Fibroblast of mammary gland (primary cell): Measurements from ENCODE around the gene DYNLT4.

Experiments used
- DNase-seq: peaks from one replicate; pipeline ENCODE4 v3.0.0-alpha.2; 2010; ENCODE audit warnings: low read depth
- H3K4me3 ChIP-seq: 2 replicates; pipeline ENCODE4 v1.5.1; 2011; ENCODE audit warnings: low read depth, mild to moderate bottlenecking, low read length, moderate library complexity; ENCODE audit not compliant: control insufficient read depth
- TF ChIP-seq, protein P1 (sequence below): conservative IDR thresholded peaks from 2 replicates; pipeline ENCODE4 v1.5.1; 2011; ENCODE audit warnings: low read depth, low read length, inconsistent platforms; ENCODE audit not compliant: control insufficient read depth, insufficient read depth

Gene DYNLT4

DNA sequence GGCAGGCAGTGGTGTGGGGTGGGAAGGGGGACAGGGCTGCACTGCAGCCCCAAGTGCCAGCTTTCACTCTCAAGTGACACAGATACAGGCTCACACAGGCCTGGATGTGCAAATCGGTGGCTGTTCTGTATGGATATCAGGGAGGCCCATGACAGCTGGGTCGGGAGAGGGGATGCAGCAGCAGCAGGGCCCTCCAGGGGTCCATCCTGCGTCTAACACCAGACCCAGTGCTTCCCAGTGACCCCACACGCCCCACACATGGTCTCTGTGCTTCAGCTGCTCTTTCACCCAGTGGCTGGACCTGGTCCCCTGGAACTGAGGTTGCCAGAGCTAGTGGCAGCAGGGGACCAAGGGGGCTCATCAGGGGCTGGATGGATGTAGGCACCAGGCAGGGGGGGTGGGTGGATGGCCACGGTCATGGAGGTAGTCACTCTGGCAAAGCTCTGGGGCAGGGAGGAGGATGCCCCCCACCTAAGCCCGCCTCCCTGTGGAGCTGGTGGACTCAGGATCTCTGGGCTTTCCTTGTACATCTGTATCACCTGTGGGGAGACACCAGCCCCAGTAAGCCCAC is 15.1 kb upstream of the DYNLT4 start:
- no peak for DNase-seq
- TF ChIP-seq, protein P1, sequence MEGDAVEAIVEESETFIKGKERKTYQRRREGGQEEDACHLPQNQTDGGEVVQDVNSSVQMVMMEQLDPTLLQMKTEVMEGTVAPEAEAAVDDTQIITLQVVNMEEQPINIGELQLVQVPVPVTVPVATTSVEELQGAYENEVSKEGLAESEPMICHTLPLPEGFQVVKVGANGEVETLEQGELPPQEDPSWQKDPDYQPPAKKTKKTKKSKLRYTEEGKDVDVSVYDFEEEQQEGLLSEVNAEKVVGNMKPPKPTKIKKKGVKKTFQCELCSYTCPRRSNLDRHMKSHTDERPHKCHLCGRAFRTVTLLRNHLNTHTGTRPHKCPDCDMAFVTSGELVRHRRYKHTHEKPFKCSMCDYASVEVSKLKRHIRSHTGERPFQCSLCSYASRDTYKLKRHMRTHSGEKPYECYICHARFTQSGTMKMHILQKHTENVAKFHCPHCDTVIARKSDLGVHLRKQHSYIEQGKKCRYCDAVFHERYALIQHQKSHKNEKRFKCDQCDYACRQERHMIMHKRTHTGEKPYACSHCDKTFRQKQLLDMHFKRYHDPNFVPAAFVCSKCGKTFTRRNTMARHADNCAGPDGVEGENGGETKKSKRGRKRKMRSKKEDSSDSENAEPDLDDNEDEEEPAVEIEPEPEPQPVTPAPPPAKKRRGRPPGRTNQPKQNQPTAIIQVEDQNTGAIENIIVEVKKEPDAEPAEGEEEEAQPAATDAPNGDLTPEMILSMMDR = no peak
- H3K4me3 ChIP-seq = no peak overlapping the region

DNA sequence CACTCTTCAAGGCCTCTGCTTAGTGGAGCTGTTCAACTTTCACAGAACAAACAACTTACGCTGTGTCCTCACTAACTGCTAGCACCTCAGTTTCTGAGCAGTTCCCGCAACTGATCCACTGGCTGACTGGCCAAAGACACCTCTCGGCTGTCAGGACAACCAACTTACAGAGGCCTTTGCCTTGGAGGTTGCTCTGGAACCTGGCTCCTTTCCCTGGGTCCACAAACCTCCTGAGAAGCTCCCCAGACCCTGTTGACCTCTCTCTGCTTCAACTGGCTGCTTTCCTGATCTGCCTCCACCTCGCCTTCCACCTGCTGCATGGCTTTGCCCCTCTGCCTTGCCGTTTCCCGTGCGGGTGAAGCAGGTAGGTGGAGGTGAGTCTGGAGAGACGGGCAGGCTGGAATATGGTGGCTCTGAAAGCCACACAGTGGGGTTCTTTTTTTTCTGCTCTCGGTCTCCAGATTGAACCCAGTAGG is 14.1 kb upstream of the DYNLT4 start:
- TF ChIP-seq, protein P1 = no peak
- no peak overlapping the region for H3K4me3 ChIP-seq
- no peak for DNase-seq

DNA sequence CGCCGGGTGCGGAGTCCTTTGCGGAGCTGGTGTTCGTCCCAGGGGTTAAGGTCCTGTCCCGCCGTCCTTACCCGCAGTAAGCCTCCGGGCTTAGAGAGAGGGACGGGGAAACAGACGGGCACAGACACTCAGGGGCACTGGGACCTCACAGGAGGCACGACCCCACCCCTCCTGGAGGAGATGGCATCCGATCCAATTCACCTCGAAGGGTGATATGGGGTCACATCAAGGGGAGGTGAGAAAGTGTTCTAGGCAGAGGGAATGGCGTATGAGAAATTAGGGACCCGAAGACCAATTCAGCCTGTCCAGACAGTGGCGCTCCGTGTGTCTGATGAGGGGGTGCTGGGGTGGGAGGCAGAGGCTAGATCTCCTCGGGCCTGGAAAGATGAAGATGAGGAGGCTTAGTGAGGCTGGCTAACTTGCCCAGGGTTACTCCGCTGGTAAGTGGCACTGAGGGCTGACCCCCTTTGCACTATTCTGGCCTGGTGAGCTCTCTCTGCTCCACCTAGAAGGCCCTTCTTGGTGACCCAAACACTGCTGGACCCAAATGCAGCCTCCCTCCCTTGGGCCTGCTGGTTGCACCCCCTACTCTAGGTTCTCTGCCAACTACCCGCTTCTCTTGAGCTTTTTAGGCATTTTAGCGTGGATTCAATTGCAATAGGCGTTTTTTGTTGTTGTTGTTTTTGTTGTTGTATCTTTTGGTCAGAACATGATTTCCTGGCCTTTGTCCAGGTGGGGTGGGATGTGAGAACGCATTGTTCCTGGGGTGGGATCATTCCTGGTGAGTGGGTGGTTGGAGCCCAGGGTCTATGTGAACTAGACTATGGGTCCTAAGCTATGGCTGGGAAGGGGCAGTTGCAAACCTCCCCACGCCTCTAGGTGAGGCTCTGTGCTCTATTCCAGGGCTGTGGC is 13.4 kb upstream of the DYNLT4 start:
- H3K4me3 ChIP-seq = peak overlapping the region; percentile 42
- no peak for DNase-seq
- TF ChIP-seq, protein P1 = no peak

DNA sequence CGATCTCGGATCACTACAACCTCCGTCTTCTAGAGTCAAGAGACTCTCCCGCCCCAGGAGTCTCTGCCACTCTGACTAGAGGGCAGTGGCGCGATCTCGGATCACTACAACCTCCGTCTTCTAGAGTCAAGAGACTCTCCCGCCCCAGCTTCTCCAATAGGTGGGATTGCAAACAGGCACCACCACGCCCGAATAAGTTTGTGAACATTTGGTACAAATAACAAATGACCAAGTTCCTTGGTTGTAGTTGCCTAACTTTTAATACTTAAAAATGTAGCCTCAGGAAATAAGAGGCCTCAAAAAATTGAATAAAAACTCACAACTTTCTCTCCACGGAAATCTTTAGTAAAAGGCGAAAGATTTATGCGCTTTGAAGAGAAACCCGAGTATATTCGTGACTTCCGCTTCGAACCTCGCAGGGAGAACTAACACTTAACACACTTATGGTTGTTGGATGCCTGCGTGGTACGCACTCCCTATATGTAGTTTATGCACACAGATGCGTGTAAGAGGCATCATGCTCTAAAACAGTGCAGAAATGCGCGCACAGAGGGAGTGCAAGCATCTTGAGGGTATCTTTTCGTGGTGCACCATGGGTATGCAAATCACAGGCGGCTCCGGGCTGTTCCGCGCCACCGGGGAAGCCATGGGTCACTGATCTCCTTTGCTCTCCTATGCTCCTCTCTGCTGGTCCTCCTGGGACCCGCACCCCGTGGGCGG is 12.6 kb upstream of the DYNLT4 start:
- peak overlapping the region; percentile 42 for H3K4me3 ChIP-seq
- peak; percentile 95 for DNase-seq
- TF ChIP-seq, protein P1 = no peak

DNA sequence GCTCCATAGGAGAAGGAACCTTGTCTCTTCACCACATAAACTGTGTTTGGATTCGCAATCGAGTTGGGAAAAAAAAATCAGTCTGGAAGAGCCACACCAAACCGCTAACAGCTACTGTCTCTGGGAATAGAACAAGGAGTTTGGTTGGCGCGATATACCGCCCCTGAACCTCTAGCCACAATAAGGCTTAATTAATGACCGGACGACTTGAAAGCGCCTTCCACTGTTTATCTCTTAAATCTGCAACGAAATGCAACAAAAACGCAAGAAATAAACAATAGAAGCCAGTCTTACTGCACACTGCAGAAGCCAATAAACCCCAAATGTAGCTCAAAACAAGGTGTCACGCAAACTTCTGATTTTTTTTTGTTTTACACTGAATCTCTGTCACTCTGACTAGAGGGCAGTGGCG is 12.1 kb upstream of the DYNLT4 start:
- TF ChIP-seq, protein P1 = no peak
- no peak for DNase-seq
- peak overlapping the region; percentile 27 for H3K4me3 ChIP-seq

DNA sequence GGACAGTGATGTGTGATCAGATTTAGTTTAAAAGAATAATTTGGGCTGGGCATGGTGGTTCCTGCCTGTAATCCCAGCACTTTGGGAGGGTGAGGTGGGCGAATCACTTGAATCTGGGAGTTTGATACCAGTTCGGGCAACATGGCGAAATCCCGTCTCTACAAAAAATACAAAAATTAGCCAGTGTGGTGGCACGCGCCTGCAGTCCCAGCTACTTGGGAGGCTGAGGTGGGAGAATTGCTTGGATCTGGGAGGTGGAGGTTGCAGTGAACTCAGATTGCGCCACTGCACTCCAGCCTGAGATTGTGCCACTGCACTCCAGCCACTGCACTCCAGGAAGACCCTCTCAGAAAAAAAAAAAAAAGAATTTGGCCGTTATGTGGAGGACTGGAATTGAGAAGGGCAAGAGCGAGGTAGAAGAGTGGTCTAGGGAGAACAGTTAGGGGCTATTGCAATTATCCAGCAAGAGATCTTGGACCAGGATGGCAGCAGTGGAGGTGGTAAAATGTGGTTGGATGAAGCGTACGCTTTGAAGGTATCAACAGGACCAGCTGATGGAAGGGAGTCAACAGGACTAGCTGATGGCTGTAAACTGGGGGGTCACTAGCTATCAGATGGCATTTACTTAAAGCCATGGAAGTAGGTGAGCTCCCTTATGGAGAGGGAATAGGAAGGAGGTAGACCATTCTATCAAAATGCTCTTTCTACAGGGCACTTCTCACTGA is 10.8 kb upstream of the DYNLT4 start:
- no peak for DNase-seq
- no peak overlapping the region for H3K4me3 ChIP-seq
- TF ChIP-seq, protein P1 = no peak
